GM12872 (cell line): ENCODE results near the gene NPHS2.

ENCODE experiments used
- CTCF ChIP-seq: IDR thresholded peaks from 3 replicates; pipeline ENCODE4 v1.5.1; 2011; ENCODE audit warnings: low read depth, mild to moderate bottlenecking, low read length, moderate library complexity; ENCODE audit not compliant: insufficient read depth

Gene NPHS2

GRCh38 chr1:179590671-179591070 lies 14.9 kb upstream of the NPHS2 start:
- TF ChIP-seq CTCF = no peak

DNA sequence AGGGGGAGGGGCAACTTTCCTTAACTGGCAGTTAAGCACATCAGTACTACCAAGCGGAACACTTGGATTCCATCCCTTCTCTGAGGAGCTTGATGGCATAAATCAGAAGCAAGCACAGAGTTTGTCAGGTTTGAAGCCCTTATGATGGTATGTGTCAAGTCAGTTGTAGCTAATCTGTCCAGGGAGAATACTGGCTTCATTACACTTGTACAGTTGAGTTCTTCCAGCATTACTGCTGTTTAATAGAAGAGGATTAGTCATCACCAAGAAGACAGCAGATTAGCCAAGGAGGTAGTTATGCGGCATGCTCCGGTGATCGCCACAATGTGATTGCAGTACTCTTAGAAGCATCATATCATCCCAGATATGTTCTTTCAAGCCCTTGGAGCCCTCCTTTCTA lies 13.8 kb upstream of the NPHS2 start:
- TF ChIP-seq CTCF = no peak

- no peak for TF ChIP-seq CTCF
These were observed 12.8 kb upstream of the NPHS2 start for GRCh38 chr1:179588425-179589024.

DNA sequence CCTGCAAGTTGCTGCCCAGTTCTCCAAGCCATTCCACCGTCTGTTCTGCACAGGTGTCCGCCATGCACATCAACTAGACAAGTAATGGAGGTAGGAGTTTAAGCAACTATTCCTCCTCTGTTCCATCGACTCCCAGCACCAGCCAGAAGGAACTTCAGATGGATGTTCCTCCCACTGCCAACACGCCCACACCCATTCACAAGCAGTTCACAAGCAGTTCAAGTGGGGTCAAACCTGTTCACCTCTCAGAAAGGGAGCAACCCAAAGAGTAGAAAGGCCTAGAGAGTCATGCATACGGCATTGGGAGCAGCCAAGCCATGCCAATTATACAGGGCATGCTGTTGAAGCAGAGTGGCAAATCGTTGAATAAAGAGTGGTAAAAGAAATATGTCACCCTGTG lies 11.6 kb upstream of the NPHS2 start:
- no peak for TF ChIP-seq CTCF

DNA sequence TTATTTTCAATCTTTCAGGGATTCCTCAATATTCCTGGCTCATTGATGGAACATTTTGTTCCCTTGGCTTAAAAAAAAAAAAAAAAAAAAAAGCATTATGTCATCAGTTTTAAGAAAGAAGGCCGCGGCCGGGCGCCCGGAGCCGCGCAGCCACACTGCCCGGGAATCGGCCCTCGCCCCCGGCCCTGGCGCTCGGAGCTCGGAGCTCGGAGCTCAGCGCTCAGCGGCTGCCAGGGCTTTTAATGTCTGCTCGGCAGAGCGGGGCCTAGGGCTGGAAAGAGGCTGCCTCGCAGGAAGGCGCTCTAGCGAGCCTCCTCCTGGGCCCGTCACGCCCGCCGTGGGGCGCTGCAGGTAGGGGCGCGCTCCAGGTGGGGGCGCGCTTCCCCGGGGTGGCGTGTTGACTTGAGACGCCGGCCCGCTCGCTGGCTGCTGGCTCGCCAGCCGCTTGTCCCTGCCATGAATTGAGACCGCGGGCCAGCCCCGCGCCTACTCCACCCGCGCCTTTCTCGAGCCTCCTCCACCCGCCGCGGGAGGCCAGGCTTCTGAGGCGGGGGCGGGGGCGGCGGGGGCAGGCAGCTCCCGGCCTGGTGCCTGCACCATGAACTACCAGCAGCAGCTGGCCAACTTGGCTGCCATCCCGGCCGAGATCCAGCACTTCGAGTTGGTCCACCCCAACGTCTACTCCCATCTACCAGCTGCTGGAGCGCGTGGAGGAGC lies 10.5 kb upstream of the NPHS2 start:
- no peak for TF ChIP-seq CTCF

DNA sequence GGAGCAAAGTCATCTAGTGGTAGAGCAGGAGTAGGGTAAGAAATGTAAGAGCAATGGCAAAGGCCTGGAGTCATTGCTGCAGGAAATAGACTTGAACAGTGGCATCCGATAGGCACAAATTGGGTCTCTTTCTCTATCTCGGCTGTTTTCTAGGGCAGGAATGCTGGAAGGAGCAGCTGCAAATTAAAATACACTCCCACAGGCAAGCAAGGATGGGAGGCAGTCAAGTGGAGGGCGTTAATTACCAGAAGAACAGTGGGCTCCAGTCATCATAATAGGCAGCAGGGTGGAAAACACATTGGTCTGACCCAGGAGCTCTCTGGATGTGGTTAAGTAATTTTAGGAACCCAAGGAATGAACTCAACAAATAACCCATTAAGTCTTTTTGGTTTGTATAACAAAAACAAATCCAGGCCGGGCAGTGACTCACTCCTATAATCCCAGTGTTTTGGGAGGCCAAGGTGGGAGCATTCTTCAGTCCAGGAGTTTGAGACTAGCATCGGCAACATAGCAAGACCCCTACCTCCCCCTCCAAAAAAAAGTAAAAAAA lies 8.1 kb upstream of the NPHS2 start:
- TF ChIP-seq CTCF = no peak

DNA sequence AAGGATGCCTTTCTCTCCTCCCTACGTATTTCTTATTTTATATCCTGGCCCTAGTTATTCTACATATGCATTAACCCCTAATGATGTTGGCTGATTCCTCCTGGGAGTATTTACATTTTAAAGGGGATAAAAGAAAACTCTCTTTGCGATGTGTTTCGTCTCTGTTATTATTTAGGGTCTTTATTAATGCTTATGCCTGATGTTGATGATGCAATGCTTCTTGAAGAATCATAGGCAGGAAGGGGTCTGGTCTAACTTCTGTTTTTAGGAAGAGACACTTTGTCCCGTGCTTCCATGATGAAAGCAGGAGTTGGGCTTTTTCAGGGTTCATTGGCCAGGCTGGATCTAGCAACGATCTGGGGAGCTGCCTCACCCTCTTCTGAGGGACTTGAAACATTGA lies 761 bp upstream of the NPHS2 start:
- TF ChIP-seq CTCF = no peak
